ENCODE measurements around the gene SMC1B. TPM values are rescaled to one million over a fixed set of nuclear protein-coding genes. Genes with fewer than 3 reads are reported as not detected.

Gene SMC1B
- total RNA-seq, 1 donor from 2014 or later: not detected

DNA sequence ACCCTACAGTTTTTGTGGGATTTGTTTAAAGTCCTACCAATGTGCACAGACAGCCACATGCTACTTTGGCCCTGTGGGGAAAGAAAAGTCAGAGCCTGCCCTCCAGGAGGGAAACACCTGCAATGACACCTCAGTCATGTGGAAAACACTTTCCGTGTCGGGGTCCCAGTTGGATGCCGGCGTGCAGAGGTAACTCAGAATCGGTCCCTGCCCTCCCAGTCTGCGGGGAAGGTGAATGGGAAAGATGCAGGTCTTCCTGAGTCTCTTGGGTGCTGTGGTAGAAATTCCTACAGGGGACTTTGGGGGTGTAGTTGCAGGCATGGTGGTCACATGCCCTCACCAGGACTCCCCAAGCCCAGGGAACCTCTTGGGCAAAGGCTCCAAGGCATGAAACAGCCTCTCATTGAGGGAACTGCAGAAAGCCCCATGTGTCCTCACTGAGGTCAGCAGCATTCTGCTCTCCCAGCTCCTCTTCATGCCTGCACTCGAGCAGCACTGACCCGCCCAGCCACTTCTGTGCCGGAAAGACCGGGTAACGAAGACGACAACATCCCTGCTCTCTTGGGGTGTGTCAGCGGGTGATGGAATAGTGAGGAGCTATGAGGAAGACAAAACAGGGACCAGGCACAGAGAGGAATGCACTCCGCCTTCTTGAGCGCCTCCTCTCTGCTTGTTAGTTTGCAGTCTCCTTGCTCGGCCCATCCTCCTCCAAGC is 4.8 kb upstream of the SMC1B start:
- intact Hi-C loops (cut with DNase I): no loop called here
- no peak for TF ChIP-seq CTCF (IDR thresholded peaks at IDR 0.05)

DNA sequence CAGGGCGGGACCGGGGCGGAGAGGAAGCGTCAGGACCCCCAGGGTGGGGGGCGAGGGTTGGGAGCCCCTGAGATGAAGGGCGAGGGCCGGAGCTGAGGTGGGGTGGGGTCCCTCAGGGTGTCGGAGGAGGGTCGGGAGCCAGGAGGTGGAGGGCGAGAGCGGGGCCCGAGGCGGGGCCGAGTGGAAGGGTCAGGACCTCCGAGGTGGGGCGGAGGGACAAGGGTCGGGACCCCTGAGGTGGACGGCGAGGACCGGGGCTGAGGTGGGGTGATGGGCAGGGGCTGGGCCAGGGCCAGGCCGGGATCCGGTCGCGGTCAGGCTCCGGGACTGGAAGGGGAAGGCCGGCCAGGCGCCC is 409 bp downstream of the SMC1B start:
- no peaks in the 10 kb centered on the region for H3K27me3 ChIP-seq
- no peak for TF ChIP-seq CTCF (IDR thresholded peaks at IDR 0.05)
- H3K4me3 ChIP-seq: peak overlapping the region in 1 of 2 donors; percentile 54
- no peak for DNase-seq (ENCODE audit: low spot score in 2 of 2)
- H3K27ac ChIP-seq: no peak overlapping the region
- intact Hi-C loops (cut with DNase I): loop anchor here (1.0 kb wide), 1 partner anchor 104 kb away; the partner anchor contains the start of gene FAM118A
- no peaks in the 10 kb centered on the region for H3K9me3 ChIP-seq
- H3K36me3 ChIP-seq: no peaks in the 10 kb centered on the region
- peaks cover 0 to 7% of the 10 kb centered on the region in 2 donors for H3K4me1 ChIP-seq

More for the DNA sequence above, 4.8 kb upstream of the SMC1B start:
- H3K27ac ChIP-seq: no peak overlapping the region
- no peaks in the 10 kb centered on the region for H3K27me3 ChIP-seq
- H3K36me3 ChIP-seq: no peaks in the 10 kb centered on the region
- H3K4me3 ChIP-seq: no peak overlapping the region
- DNase-seq (ENCODE audit: low spot score in 2 of 2): no peak
- H3K4me1 ChIP-seq: peaks cover 0 to 2% of the 10 kb centered on the region in 2 donors
- H3K9me3 ChIP-seq: no peaks in the 10 kb centered on the region

DNA sequence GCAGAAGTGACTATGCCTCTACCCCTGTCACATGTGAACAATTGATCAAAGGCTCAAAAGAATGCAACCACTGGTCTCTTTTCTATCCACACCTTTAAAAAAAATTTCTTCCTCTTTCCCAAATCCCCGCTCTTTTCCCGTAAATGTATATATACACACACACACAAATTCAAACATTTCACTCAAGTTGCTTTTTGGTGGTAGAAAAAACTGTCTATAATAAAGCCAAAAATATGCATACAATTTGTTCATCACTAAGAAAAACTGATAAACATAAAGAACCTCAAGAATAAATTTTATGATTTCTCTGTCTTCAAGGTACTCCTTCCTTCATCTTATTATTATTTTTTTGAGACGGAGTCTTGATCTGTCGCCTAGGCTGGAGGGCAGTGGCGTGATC is 5.6 kb downstream of the SMC1B start:
- intact Hi-C loops (cut with DNase I): no loop called here
- Histone ChIP-seq H3K4me3 (no peak overlapping the region), H3K9me3 (no peaks in the 10 kb centered on the region), H3K27ac (no peak overlapping the region), H3K27me3 (no peaks in the 10 kb centered on the region), H3K36me3 (no peaks in the 10 kb centered on the region), H3K4me1 (peaks cover 0 to under 1% of the 10 kb centered on the region in 2 donors)
- no peak for TF ChIP-seq CTCF (IDR thresholded peaks at IDR 0.05)
- DNase-seq (ENCODE audit: low spot score in 2 of 2): no peak

GRCh38 chr22:45402466-45402985 is 10.9 kb downstream of the SMC1B start:
- no peak for TF ChIP-seq CTCF (IDR thresholded peaks at IDR 0.05)
- no peak overlapping the region for H3K27ac ChIP-seq
- H3K4me3 ChIP-seq: no peak overlapping the region
- H3K36me3 ChIP-seq: no peaks in the 10 kb centered on the region
- H3K9me3 ChIP-seq: no peaks in the 10 kb centered on the region
- H3K27me3 ChIP-seq: no peaks in the 10 kb centered on the region
- no peak for DNase-seq (ENCODE audit: low spot score in 2 of 2)
- no peaks in the 10 kb centered on the region for H3K4me1 ChIP-seq
- intact Hi-C loops (cut with DNase I): no loop called here

GRCh38 chr22:45399712-45400445 is 13.5 kb downstream of the SMC1B start:
- H3K27ac ChIP-seq: no peak overlapping the region
- no peak for DNase-seq (ENCODE audit: low spot score in 2 of 2)
- no peaks in the 10 kb centered on the region for H3K27me3 ChIP-seq
- no peaks in the 10 kb centered on the region for H3K36me3 ChIP-seq
- no peaks in the 10 kb centered on the region for H3K9me3 ChIP-seq
- TF ChIP-seq CTCF (IDR thresholded peaks at IDR 0.05): no peak
- no peak overlapping the region for H3K4me3 ChIP-seq
- intact Hi-C loops (cut with DNase I): no loop called here
- H3K4me1 ChIP-seq: no peaks in the 10 kb centered on the region

All from ascending aorta (tissue), 2 donors.